Neutrophil (primary cell): ENCODE results near the gene MGMT.

Experiments
- H3K27ac ChIP-seq: fragments of 200-600 bp; sonication (generic); 2 replicates; pipeline ENCODE4 v1.5.1; 2016; ENCODE audit warnings: mild to moderate bottlenecking, moderate library complexity
- H3K27me3 ChIP-seq: fragments of 200-600 bp; sonication (generic); 2 replicates; pipeline ENCODE4 v1.6.0; 2016; ENCODE audit warnings: mild to moderate bottlenecking
- H3K36me3 ChIP-seq: fragments of 200-600 bp; sonication (generic); 2 replicates; pipeline ENCODE4 v1.5.1; 2017
- H3K4me1 ChIP-seq, 2 experiments: fragments of 200-600 bp in 1 of 2; sonication (generic) in 1 of 2; 1 replicate in 1 of 2; 2 replicates in 1 of 2; pipeline versions ENCODE4 v1.5.1 to v1.6.1; 2013 to 2016; ENCODE audit warnings: low read depth in 1 of 2, low read length in 1 of 2, mild to moderate bottlenecking in 1 of 2, moderate library complexity in 1 of 2; ENCODE audit not compliant: control insufficient read depth in 1 of 2, insufficient read depth in 1 of 2
- H3K4me3 ChIP-seq, 2 experiments: fragments of 200-600 bp in 1 of 2; sonication (generic) in 1 of 2; 1 replicate in 1 of 2; 2 replicates in 1 of 2; pipeline ENCODE4 v1.5.1; 2013 to 2016; ENCODE audit warnings: low read depth in 1 of 2, low read length in 1 of 2, mild to moderate bottlenecking in 1 of 2, moderate library complexity in 1 of 2
- H3K9me3 ChIP-seq: fragments of 200-600 bp; sonication (generic); 2 replicates; pipeline ENCODE4 v1.5.1; 2016
- TF ChIP-seq, protein P1 (sequence below): fragments of 200-600 bp; sonication (generic); IDR thresholded peaks from 2 replicates; pipeline ENCODE4 v1.5.1; 2016; ENCODE audit warnings: antibody characterized with exemption

MGMT gene

DNA sequence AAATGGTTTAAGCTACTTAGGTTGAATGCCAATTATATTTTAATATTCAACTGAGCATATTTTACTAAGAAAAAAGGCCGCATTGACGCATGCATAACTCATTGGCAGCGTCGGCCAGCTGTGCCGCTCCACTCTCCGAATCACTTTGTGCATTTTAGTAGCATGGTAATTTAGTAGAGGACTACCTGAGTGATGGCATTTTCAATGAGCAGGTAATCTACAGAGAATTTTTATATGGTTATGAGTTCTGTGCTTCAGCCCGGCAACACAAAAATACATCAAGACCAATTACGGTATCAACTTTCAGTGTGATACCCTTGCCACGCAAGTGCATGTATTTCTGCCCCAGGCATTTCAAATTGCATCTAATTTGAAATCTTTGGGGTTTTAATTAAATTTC is 249.8 kb downstream of the MGMT start:
- Histone ChIP-seq H3K27ac (no peak overlapping the region), H3K27me3 (no peaks in the 10 kb centered on the region), H3K4me3 (no peak overlapping the region), H3K9me3 (no peaks in the 10 kb centered on the region), H3K36me3 (no peaks in the 10 kb centered on the region), H3K4me1 (peaks cover 8 to 20% of the 10 kb centered on the region in 2 experiments)
- TF ChIP-seq, protein P1, sequence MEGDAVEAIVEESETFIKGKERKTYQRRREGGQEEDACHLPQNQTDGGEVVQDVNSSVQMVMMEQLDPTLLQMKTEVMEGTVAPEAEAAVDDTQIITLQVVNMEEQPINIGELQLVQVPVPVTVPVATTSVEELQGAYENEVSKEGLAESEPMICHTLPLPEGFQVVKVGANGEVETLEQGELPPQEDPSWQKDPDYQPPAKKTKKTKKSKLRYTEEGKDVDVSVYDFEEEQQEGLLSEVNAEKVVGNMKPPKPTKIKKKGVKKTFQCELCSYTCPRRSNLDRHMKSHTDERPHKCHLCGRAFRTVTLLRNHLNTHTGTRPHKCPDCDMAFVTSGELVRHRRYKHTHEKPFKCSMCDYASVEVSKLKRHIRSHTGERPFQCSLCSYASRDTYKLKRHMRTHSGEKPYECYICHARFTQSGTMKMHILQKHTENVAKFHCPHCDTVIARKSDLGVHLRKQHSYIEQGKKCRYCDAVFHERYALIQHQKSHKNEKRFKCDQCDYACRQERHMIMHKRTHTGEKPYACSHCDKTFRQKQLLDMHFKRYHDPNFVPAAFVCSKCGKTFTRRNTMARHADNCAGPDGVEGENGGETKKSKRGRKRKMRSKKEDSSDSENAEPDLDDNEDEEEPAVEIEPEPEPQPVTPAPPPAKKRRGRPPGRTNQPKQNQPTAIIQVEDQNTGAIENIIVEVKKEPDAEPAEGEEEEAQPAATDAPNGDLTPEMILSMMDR: no peak

DNA sequence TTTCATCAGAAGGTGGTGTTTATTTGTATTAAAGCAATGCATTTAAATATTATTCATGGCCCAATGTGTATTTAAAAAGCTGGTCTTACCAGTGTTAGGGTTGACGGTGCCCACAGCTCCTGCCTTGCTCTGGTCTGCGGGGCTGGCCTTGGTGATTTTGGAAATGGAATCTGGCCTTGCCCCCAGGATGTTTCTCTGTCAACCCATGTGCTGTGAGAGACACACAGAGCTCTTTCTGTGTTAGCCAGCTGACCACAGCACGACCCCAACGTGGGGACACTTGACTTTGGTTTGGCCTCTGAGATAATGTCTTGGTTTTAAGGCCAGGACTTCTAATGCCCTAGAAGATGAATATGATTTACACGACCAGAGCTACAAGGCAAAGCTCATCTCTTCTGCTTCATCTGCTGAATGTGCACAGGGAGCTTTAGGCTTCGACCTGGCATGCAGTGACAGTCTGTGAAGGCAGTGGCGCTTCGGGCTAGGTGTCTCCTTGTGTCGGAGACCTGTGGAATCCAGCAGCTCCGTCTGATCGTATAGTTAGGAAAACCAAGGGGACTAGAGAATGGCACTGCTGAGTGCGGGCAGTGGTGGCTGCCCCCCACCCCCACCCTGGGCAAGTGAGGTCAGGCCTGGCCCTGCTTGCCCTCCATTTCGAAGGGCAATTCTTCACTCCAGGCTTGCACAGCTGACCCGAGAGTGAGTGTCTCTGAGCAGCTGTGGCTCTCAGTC is 250.9 kb downstream of the MGMT start:
- TF ChIP-seq, protein P1: no peak
- Histone ChIP-seq H3K9me3 (no peaks in the 10 kb centered on the region), H3K27ac (no peak overlapping the region), H3K4me1 (peaks cover 8 to 20% of the 10 kb centered on the region in 2 experiments), H3K27me3 (no peaks in the 10 kb centered on the region), H3K36me3 (no peaks in the 10 kb centered on the region), H3K4me3 (no peak overlapping the region)

DNA sequence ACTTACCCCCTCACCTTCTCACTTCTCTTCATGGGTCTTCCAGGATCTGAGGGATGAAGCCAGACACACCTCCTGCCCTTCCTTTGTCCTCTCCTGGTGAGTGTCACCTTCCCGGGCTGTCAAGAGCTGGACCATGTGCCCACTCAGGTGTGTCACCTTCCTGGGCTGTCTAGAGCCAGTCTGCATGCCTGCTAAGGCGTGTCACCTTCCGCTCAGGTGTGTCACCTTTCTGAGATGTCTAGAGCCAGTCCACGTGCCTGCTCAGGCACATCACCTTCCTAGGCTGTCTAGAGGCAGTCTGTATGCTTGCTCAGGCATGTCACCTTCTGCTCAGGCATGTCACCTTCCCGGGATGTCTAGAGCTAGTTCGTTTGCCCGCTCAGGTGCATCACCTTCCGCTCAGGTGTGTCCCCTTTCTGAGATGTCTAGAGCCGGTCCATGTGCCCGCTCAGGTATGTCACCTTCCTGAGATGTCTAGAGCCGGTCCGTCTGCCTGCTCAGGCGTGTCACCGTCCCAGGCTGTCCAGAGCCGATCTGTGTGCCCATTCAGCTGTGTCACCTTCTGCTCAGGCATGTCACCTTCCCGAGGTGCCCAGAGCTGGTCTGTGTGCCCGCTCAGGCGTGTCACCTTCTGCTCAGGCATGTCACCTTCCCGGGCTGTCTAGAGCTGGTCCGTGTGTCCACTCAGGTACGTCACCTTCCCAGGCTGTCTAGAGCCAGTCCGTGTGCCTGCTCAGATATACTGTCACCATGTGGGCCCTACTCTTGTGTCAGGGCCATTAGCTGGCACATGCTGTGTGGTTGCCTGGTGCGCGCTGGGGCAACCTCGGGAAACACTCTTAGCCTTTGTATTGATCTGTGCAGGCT is 251.7 kb downstream of the MGMT start:
- TF ChIP-seq, protein P1: no peak
- Histone ChIP-seq H3K27ac (no peak overlapping the region), H3K36me3 (no peaks in the 10 kb centered on the region), H3K27me3 (no peaks in the 10 kb centered on the region), H3K4me1 (peaks cover 8 to 20% of the 10 kb centered on the region in 2 experiments), H3K9me3 (no peaks in the 10 kb centered on the region), H3K4me3 (no peak overlapping the region)

DNA sequence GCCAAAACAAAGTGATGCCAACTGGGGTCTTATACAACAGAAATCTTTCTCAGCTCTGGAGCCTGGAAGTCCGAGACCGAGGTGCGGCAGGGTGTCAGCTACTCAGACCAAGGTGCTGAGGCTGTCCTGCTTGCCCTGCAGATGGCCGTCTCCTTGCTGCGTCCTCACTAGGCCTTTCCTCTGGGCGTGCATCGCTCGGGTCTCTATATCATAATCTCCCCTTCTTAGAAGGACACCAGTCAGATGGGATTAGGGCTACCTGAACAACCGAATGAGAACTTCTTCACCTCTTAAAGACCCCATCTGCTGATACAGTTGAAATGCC is 252.3 kb downstream of the MGMT start:
- Histone ChIP-seq H3K9me3 (no peaks in the 10 kb centered on the region), H3K4me3 (no peak overlapping the region), H3K36me3 (no peaks in the 10 kb centered on the region), H3K4me1 (peaks cover 8 to 20% of the 10 kb centered on the region in 2 experiments), H3K27me3 (no peaks in the 10 kb centered on the region), H3K27ac (no peak overlapping the region)
- TF ChIP-seq, protein P1: no peak

DNA sequence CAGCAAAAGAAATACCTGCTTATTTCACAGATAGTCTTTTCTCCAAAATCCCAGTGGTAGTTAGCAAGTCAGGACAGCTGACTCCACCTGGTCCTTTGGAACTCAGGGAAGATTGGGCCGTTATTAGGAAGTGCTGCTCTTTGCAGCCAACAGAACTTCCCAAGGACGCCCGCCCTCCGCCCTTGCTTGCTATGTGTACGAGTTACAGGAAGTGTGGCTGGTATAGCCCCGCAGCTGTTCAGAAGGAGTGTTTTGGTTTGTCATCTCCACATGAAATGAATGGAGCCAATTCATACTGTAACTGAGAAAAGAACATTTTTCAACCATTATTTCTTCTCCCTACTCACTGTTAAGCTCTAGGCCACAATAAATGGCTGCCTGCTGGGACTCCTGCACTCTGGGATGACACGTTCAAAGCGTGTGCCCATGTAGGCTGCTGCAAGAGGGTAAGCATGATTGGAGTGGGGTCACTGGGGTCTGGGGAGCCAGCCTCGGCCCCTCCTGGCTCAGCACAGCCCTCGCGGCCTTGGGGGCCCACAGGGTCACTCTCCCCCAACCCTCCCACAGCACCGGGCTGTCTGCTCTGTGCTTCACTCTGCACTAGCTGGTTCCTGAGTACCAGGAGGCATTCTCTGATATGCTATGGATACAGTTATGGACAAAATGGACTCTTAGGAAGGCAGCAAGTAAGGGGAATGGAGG is 253.0 kb downstream of the MGMT start:
- Histone ChIP-seq H3K9me3 (no peaks in the 10 kb centered on the region), H3K27ac (no peak overlapping the region)
- TF ChIP-seq, protein P1: no peak

More for the DNA sequence above, 253.0 kb downstream of the MGMT start:
- H3K27me3 ChIP-seq: no peaks in the 10 kb centered on the region
- H3K4me3 ChIP-seq: no peak overlapping the region
- peaks cover 5 to 16% of the 10 kb centered on the region in 2 experiments for H3K4me1 ChIP-seq
- H3K36me3 ChIP-seq: no peaks in the 10 kb centered on the region
